ENCODE data around the gene SPHK2.

DNA sequence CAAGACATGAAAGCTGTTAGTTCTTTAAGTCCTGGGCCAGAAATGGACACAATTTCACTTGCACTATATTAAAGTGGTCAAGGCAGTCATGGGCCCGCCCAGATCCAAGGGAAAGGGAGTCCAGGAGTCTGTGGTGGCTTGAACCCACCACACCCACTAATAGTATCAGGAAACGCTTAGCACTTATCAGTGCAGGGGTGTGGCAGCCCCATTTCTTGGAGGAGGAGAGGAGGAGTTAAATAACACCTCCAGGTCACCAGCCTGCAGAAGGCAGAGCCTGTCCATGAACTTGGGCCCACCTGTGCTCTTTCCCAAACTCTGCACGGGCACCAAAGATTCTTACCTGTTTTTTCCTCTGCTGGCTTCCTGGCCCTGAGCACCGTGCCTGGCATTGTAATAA is 58.9 kb downstream of the SPHK2 start:
- TF ChIP-seq, protein P1, sequence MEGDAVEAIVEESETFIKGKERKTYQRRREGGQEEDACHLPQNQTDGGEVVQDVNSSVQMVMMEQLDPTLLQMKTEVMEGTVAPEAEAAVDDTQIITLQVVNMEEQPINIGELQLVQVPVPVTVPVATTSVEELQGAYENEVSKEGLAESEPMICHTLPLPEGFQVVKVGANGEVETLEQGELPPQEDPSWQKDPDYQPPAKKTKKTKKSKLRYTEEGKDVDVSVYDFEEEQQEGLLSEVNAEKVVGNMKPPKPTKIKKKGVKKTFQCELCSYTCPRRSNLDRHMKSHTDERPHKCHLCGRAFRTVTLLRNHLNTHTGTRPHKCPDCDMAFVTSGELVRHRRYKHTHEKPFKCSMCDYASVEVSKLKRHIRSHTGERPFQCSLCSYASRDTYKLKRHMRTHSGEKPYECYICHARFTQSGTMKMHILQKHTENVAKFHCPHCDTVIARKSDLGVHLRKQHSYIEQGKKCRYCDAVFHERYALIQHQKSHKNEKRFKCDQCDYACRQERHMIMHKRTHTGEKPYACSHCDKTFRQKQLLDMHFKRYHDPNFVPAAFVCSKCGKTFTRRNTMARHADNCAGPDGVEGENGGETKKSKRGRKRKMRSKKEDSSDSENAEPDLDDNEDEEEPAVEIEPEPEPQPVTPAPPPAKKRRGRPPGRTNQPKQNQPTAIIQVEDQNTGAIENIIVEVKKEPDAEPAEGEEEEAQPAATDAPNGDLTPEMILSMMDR (IDR thresholded peaks at IDR 0.05): no peak
- TF ChIP-seq POLR2AphosphoS5 (IDR thresholded peaks at IDR 0.05; ENCODE audit: low read depth, low read length) (no peak), SMC3 (IDR thresholded peaks at IDR 0.05; ENCODE audit: low read depth, low read length) (no peak), GABPA (IDR thresholded peaks at IDR 0.05; ENCODE audit: low read depth) (no peak), FOSL2 (IDR thresholded peaks at IDR 0.05; ENCODE audit: borderline replicate concordance, low read depth) (no peak), EZH2phosphoT487 (IDR thresholded peaks at IDR 0.05; ENCODE audit: borderline replicate concordance, low read depth) (no peak), EP300 (IDR thresholded peaks at IDR 0.05; ENCODE audit: borderline replicate concordance in 1 of 2, low read depth in 1 of 2, low read length in 1 of 2) (no peak), RFX5 (IDR thresholded peaks at IDR 0.05; ENCODE audit: low read length) (no peak)
- TF ChIP-seq, protein P2, sequence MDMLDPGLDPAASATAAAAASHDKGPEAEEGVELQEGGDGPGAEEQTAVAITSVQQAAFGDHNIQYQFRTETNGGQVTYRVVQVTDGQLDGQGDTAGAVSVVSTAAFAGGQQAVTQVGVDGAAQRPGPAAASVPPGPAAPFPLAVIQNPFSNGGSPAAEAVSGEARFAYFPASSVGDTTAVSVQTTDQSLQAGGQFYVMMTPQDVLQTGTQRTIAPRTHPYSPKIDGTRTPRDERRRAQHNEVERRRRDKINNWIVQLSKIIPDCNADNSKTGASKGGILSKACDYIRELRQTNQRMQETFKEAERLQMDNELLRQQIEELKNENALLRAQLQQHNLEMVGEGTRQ (IDR thresholded peaks at IDR 0.05; ENCODE audit: borderline replicate concordance, low read depth, low read length): no peak
- TF ChIP-seq, protein P3, sequence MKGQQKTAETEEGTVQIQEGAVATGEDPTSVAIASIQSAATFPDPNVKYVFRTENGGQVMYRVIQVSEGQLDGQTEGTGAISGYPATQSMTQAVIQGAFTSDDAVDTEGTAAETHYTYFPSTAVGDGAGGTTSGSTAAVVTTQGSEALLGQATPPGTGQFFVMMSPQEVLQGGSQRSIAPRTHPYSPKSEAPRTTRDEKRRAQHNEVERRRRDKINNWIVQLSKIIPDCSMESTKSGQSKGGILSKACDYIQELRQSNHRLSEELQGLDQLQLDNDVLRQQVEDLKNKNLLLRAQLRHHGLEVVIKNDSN (IDR thresholded peaks at IDR 0.05; ENCODE audit: borderline replicate concordance, low read depth): no peak

Data from SK-N-SH (cell line).